H1 (cell line): ENCODE data around the gene ANK3. TPM values are rescaled to one million over a fixed set of nuclear protein-coding genes. Genes with fewer than 3 reads are reported as not detected.

Experiments
- CTCF ChIA-PET: fragments of 300-600 bp; sonication (Branson Sonifier 250); formaldehyde crosslinking; loops from one replicate; lab custom pipeline; 2021; ENCODE audit not compliant: partially characterized antibody; lab: Charles Lee
- POLR2A ChIA-PET: fragments of 300-600 bp; sonication (Branson Sonifier 250); formaldehyde crosslinking; loops from one replicate; lab custom pipeline; 2021; ENCODE audit warnings: inconsistent platforms; ENCODE audit not compliant: partially characterized antibody; lab: Charles Lee
- DNase-seq, 2 experiments: peaks; one replicate each; pipeline versions ENCODE4 v3.0.0 to v3.0.0-alpha.2; 2010 to 2022; ENCODE audit warnings: low spot score in 2 of 2, low read depth in 1 of 2, mixed read lengths in 1 of 2
- FAIRE-seq: peaks from 2 replicates; lab custom pipeline; 2011; peaks lifted over from hg19 to GRCh38; lab: Jason Lieb, UNC
- H2AFZ ChIP-seq: 2 replicates; pipeline ENCODE4 v1.8.1; 2012; ENCODE audit warnings: low read length, inconsistent platforms
- H2AK5ac ChIP-seq: 2 replicates; pipeline ENCODE4 v1.6.1; 2013; ENCODE audit warnings: low read depth, low read length
- H2BK120ac ChIP-seq: replicated peaks from 2 replicates; pipeline ENCODE3; 2013; ENCODE audit warnings: low read depth, low read length, inconsistent platforms
- H2BK12ac ChIP-seq: 2 replicates; pipeline ENCODE4 v1.6.1; 2013; ENCODE audit warnings: low read depth, low read length
- H2BK15ac ChIP-seq: 2 replicates; pipeline ENCODE4 v1.6.1; 2013; ENCODE audit warnings: low read length
- H2BK20ac ChIP-seq: 2 replicates; pipeline ENCODE4 v1.6.1; 2013; ENCODE audit warnings: low read length
- H2BK5ac ChIP-seq: 2 replicates; pipeline ENCODE4 v1.6.1; 2013; ENCODE audit warnings: low read depth, low read length
- H3K14ac ChIP-seq: 2 replicates; pipeline ENCODE4 v1.6.1; 2013; ENCODE audit warnings: inconsistent platforms; ENCODE audit not compliant: insufficient read length
- H3K18ac ChIP-seq: 2 replicates; pipeline ENCODE4 v1.6.1; 2013; ENCODE audit warnings: low read length; ENCODE audit errors: extremely low read depth
- H3K23ac ChIP-seq: 2 replicates; pipeline ENCODE4 v1.6.1; 2013; ENCODE audit warnings: inconsistent platforms; ENCODE audit not compliant: insufficient read length
- H3K23me2 ChIP-seq: 2 replicates; pipeline ENCODE4 v1.6.1; 2013; ENCODE audit warnings: low read depth, low read length
- H3K27ac ChIP-seq: 2 replicates; pipeline ENCODE4 v1.6.1; 2011; ENCODE audit warnings: low read depth, low read length, inconsistent platforms
- H3K27me3 ChIP-seq, 4 experiments: replicated peaks in 1 of 4; 1 replicate in 1 of 4; 2 replicates in 3 of 4; pipeline versions ENCODE4 v1.6.1 to v1.8.1; 2011 to 2013; ENCODE audit warnings: low read length in 3 of 4, mild to moderate bottlenecking in 3 of 4, inconsistent platforms in 2 of 4, mixed read lengths in 2 of 4, moderate library complexity in 1 of 4; ENCODE audit not compliant: control insufficient read depth in 3 of 4, insufficient read depth in 3 of 4; ENCODE audit errors: extremely low read depth in 1 of 4
- H3K36me3 ChIP-seq, 4 experiments: 2 replicates each; pipeline versions ENCODE4 v1.6.1 to v1.8.1; 2011 to 2013; ENCODE audit warnings: mild to moderate bottlenecking in 4 of 4, low read length in 3 of 4, moderate library complexity in 2 of 4, control low read depth in 1 of 4, inconsistent platforms in 1 of 4; ENCODE audit not compliant: insufficient read depth in 4 of 4, control insufficient read depth in 2 of 4
- H3K4ac ChIP-seq: replicated peaks from 2 replicates; pipeline ENCODE3; 2013; ENCODE audit warnings: low read length, low read depth, mixed read lengths, inconsistent platforms; ENCODE audit not compliant: insufficient read length
- H3K4me1 ChIP-seq, 4 experiments: replicated peaks in 1 of 4; 1 replicate in 1 of 4; 2 replicates in 3 of 4; pipeline versions ENCODE4 v1.6.1 to v1.8.1; 2011 to 2013; ENCODE audit warnings: low read length in 3 of 4, inconsistent platforms in 2 of 4, mixed read lengths in 1 of 4; ENCODE audit not compliant: insufficient read depth in 4 of 4, control insufficient read depth in 3 of 4
- H3K4me2 ChIP-seq, 2 experiments: 2 replicates each; pipeline versions ENCODE4 v1.6.1 to v1.8.1; 2011 to 2013; ENCODE audit warnings: low read depth in 2 of 2, low read length in 2 of 2, control low read depth in 1 of 2, inconsistent platforms in 1 of 2, mild to moderate bottlenecking in 1 of 2; ENCODE audit not compliant: insufficient read depth in 1 of 2
- H3K4me3 ChIP-seq, 4 experiments: fragments of 200-600, 300-600 bp in 1 of 4; sonication (generic), shearing (Covaris generic), sonication (Bioruptor Twin) in 1 of 4; 2 replicates each; pipeline versions ENCODE4 v1.5.1 to v1.8.1; 2011 to 2016; ENCODE audit warnings: low read length in 4 of 4, low read depth in 3 of 4, control low read depth in 2 of 4, inconsistent platforms in 2 of 4, mild to moderate bottlenecking in 2 of 4, mixed read lengths in 1 of 4, moderate library complexity in 1 of 4; ENCODE audit not compliant: insufficient read depth in 2 of 4; ENCODE audit errors: extremely low read depth in 1 of 4
- H3K56ac ChIP-seq: replicated peaks from 2 replicates; pipeline ENCODE3; 2013; ENCODE audit warnings: low read depth, mild to moderate bottlenecking, mixed read lengths, low read length, inconsistent platforms; ENCODE audit not compliant: insufficient read length
- H3K79me1 ChIP-seq: 2 replicates; pipeline ENCODE4 v1.6.1; 2013; ENCODE audit warnings: low read depth, low read length, control low read depth
- H3K79me2 ChIP-seq, 2 experiments: 2 replicates each; pipeline versions ENCODE4 v1.6.1 to v1.8.1; 2012 to 2013; ENCODE audit warnings: low read length in 2 of 2, mild to moderate bottlenecking in 2 of 2, inconsistent platforms in 1 of 2; ENCODE audit not compliant: insufficient read depth in 2 of 2, control insufficient read depth in 1 of 2
- H3K9ac ChIP-seq, 4 experiments: replicated peaks in 1 of 4; 1 replicate in 1 of 4; 2 replicates in 3 of 4; pipeline versions ENCODE4 v1.6.1 to v1.8.1; 2011 to 2013; ENCODE audit warnings: low read depth in 3 of 4, low read length in 3 of 4, control low read depth in 2 of 4, mild to moderate bottlenecking in 2 of 4, moderate library complexity in 2 of 4, inconsistent platforms in 1 of 4; ENCODE audit errors: extremely low read depth in 1 of 4
- H3K9me3 ChIP-seq, 2 experiments: 2 replicates each; pipeline versions ENCODE4 v1.6.1 to v1.8.1; 2012 to 2013; ENCODE audit warnings: mild to moderate bottlenecking in 2 of 2, moderate library complexity in 2 of 2, control low read depth in 1 of 2, inconsistent platforms in 1 of 2, low read depth in 1 of 2, low read length in 1 of 2, mixed read lengths in 1 of 2; ENCODE audit not compliant: insufficient read depth in 2 of 2
- H4K20me1 ChIP-seq, 2 experiments: replicated peaks in 1 of 2; 2 replicates each; pipeline versions ENCODE3 to v1.8.1; 2011 to 2013; ENCODE audit warnings: inconsistent platforms in 2 of 2, low read length in 2 of 2, mild to moderate bottlenecking in 1 of 2; ENCODE audit not compliant: insufficient read depth in 2 of 2, control insufficient read depth in 1 of 2
- H4K5ac ChIP-seq: 2 replicates; pipeline ENCODE4 v1.6.1; 2013; ENCODE audit warnings: low read length, low read depth, mixed read lengths, inconsistent platforms; ENCODE audit not compliant: insufficient read length
- H4K8ac ChIP-seq: 2 replicates; pipeline ENCODE4 v1.8.0; 2013; ENCODE audit warnings: mild to moderate bottlenecking, moderate library complexity, low read length, inconsistent platforms; ENCODE audit not compliant: insufficient read depth; ENCODE audit errors: extremely low read depth
- H4K91ac ChIP-seq: replicated peaks from 2 replicates; pipeline ENCODE3; 2013; ENCODE audit warnings: low read length, mixed read lengths, inconsistent platforms; ENCODE audit not compliant: insufficient read length
- ASH2L ChIP-seq: fragments of 200-600, 300-600 bp; sonication (generic); IDR thresholded peaks from one replicate; pipeline ENCODE4 v1.7.1; 2017; ENCODE audit warnings: low read length
- BACH1 ChIP-seq: IDR thresholded peaks from 2 replicates; pipeline ENCODE4 v1.6.1; 2012; ENCODE audit warnings: low read length, improper control_type of control experiment
- BRCA1 ChIP-seq: IDR thresholded peaks from 2 replicates; pipeline ENCODE4 v1.6.1; 2012; ENCODE audit warnings: low read depth, low read length, improper control_type of control experiment
- CBX5 ChIP-seq: fragments of 300-800, 300-1000 bp; sonication (generic); IDR thresholded peaks from 2 replicates; pipeline ENCODE4 v1.7.1; 2016; ENCODE audit warnings: antibody characterized with exemption, low read length, low read depth
- CHD2 ChIP-seq: IDR thresholded peaks from 2 replicates; pipeline ENCODE4 v1.6.1; 2012; ENCODE audit warnings: low read length, improper control_type of control experiment
- FOSL1 ChIP-seq: IDR thresholded peaks from 2 replicates; pipeline ENCODE4 v1.6.1; 2011; ENCODE audit warnings: mild to moderate bottlenecking, low read depth, low read length, moderate library complexity; ENCODE audit not compliant: insufficient read depth
- POLR2AphosphoS5 ChIP-seq: IDR thresholded peaks from 2 replicates; pipeline ENCODE4 v1.6.1; 2011; ENCODE audit warnings: low read depth, low read length
- RBBP5 ChIP-seq: IDR thresholded peaks from 2 replicates; pipeline ENCODE4 v1.7.1; 2012; ENCODE audit warnings: low read depth, mild to moderate bottlenecking, inconsistent platforms, low read length, moderate library complexity, borderline replicate concordance
- RXRA ChIP-seq: IDR thresholded peaks from 2 replicates; pipeline ENCODE4 v1.6.1; 2011; ENCODE audit warnings: low read depth, mild to moderate bottlenecking, low read length, moderate library complexity; ENCODE audit not compliant: insufficient read depth
- SP2 ChIP-seq: IDR thresholded peaks from 2 replicates; pipeline ENCODE4 v1.6.1; 2012; ENCODE audit warnings: mild to moderate bottlenecking, low read length, inconsistent platforms
- TBP ChIP-seq: IDR thresholded peaks from 2 replicates; pipeline ENCODE4 v1.6.1; 2011; ENCODE audit warnings: low read depth, low read length, improper control_type of control experiment
- TCF12 ChIP-seq: IDR thresholded peaks from 2 replicates; pipeline ENCODE4 v1.6.1; 2011; ENCODE audit warnings: low read depth, mild to moderate bottlenecking, low read length
- WGBS, 2 experiments: shearing (Covaris generic) in 1 of 2; methylation state at CpG; one replicate each; pipeline versions ENCODE4 v1.1.6 to v1.1.7; 2013 to 2015; ENCODE audit warnings: low lambda C conversion rate in 2 of 2, mixed read lengths in 2 of 2, inconsistent platforms in 1 of 2, low coverage in 1 of 2, missing lambda C conversion rate in 1 of 2; ENCODE audit not compliant: insufficient replicate concordance in 2 of 2, insufficient coverage in 1 of 2, insufficient read length in 1 of 2; ENCODE audit errors: extremely low coverage in 1 of 2, missing lambda C conversion rate in 1 of 2; 5-methylcytosine and 5-hydroxymethylcytosine counted together
- polyA plus RNA-seq, 7 experiments: library from polyadenylated mRNA; depleted of rRNA in 3 of 7; stranded (reverse) in 5 of 7; unstranded in 2 of 7; fragments of >200 nt in 5 of 7; fragments of 200-250 nt in 2 of 7; gene quantifications; 1 replicate in 5 of 7; 2 replicates in 1 of 7; 4 replicates in 1 of 7; pipeline versions ENCODE4 v1.2.1 to v1.2.3, GENCODE V29; 2011 to 2013; ENCODE audit warnings: missing spikeins in 2 of 7, mixed read lengths in 2 of 7
- total RNA-seq: library from RNA; stranded (reverse); fragmentation: NEBNext Ultra II Directional; extraction: Animal tissue kit (Norgen Biotek cat#: 25700); gene quantifications from 2 replicates; pipeline ENCODE4 v1.2.1, GENCODE V29; 2021

The ANK3 gene
- total and polyA plus RNA-seq, 2 of the 8 experiments (the other 6 are each of a cell fraction or from before 2014, with no cell fraction given): 18.1 to 67.9 TPM

- H3K4me1 ChIP-seq: peaks cover 0 to 10% (median 4%) of the 10 kb centered on the region in 4 experiments; a peak in 2 of 7 replicates
- peak overlapping the region; percentile 6; the same call in 1 of the 2 replicates for H2AFZ ChIP-seq
- H2BK20ac ChIP-seq: no peak overlapping the region
- H3K36me3 ChIP-seq: no peaks in the 10 kb centered on the region
- FAIRE-seq (peak; percentile 97), DNase-seq (peak in 1 of 2 experiments; percentile 60)
- POLR2A ChIA-PET: interaction anchor here (0.6 to 2.5 kb wide), 16 partner anchors 8 to 234 kb away, joined by 3 to 23 read pairs (median 4); partner anchors contain the start of gene CCDC6
- H3K18ac ChIP-seq: peak overlapping the region; percentile 4; the same call in 1 of the 2 replicates
- no peak overlapping the region for H3K4ac ChIP-seq
- peak overlapping the region; percentile 38 for H4K91ac ChIP-seq
- peaks cover 0 to 16% of the 10 kb centered on the region in 2 experiments; a peak in 2 of 4 replicates for H3K79me2 ChIP-seq
- H2BK120ac ChIP-seq: no peak overlapping the region
- H3K27ac ChIP-seq: peak overlapping the region; percentile 81
- peak overlapping the region; percentile 7; the same call in 1 of the 2 replicates for H2BK12ac ChIP-seq
- no peak overlapping the region for H2BK15ac ChIP-seq
- H4K5ac ChIP-seq: peak overlapping the region; percentile 45
- H3K14ac ChIP-seq: no peak overlapping the region
- peak overlapping the region; percentile 27; the same call in 1 of the 2 replicates for H2BK5ac ChIP-seq
- peak overlapping the region; percentile 70 to 93 for H3K4me2 ChIP-seq
- no peak overlapping the region for H3K23ac ChIP-seq
- H2AK5ac ChIP-seq: no peak overlapping the region
- CTCF ChIA-PET: interaction anchor here (0.6 to 1.9 kb wide), 7 partner anchors 14 to 499 kb away, joined by 3 to 12 read pairs (median 3); no protein-coding TSS in a partner anchor
- H3K79me1 ChIP-seq: no peaks in the 10 kb centered on the region
- H3K9ac ChIP-seq: peak overlapping the region; percentile 71 to 90 (median 81)
- no peaks in the 10 kb centered on the region for H4K20me1 ChIP-seq
- H3K23me2 ChIP-seq: peaks cover 4% of the 10 kb centered on the region
- 21% methylated on average over 12 of the region's 12 CpGs; no CpG with 5 or more reads in 1 of the 2 experiments for whole genome bisulfite sequencing, 2 experiments
- no peaks in the 10 kb centered on the region for H3K27me3 ChIP-seq
- H3K56ac ChIP-seq: no peak overlapping the region
- H3K9me3 ChIP-seq: no peaks in the 10 kb centered on the region
- peak overlapping the region; percentile 52 to 82 (median 68) for H3K4me3 ChIP-seq
- H4K8ac ChIP-seq: no peak overlapping the region
- no peak for TF ChIP-seq CHD2
- no peak for TF ChIP-seq BACH1
- 0 out of 2 replicates have a peak, but pooled peaks have one; percentile 35 for TF ChIP-seq POLR2AphosphoS5
- no peak for TF ChIP-seq CBX5
- no peak for TF ChIP-seq BRCA1
- TF ChIP-seq SP2: no peak
- peak; percentile 90 for TF ChIP-seq ASH2L
- TF ChIP-seq RBBP5: peak; percentile 90; the same call in 1 of the 2 replicates
- TF ChIP-seq FOSL1: no peak
- no peak for TF ChIP-seq RXRA
- TF ChIP-seq TCF12: no peak
- peak; percentile 74 for TF ChIP-seq TBP
These were observed 248.7 kb downstream of the ANK3 start for GRCh38 chr10:60140651-60141632.
